GM12891 (cell line): ENCODE data around the gene PTPN4.

ENCODE experiments used
- PAX5 ChIP-seq: IDR thresholded peaks from 2 replicates; pipeline ENCODE4 v1.6.1; 2011; ENCODE audit warnings: low read length, moderate library complexity, mild to moderate bottlenecking; ENCODE audit not compliant: insufficient read depth, severe bottlenecking
- POLR2A ChIP-seq: IDR thresholded peaks from 2 replicates; pipeline ENCODE4 v1.6.1; 2011; ENCODE audit warnings: low read depth, low read length, control low read depth
- POLR2AphosphoS5 ChIP-seq: IDR thresholded peaks from 2 replicates; pipeline ENCODE4 v1.6.1; 2011; ENCODE audit warnings: low read depth, low read length, control low read depth
- TAF1 ChIP-seq: IDR thresholded peaks from 2 replicates; pipeline ENCODE4 v1.6.1; 2011; ENCODE audit warnings: low read depth, low read length, control low read depth

DNA sequence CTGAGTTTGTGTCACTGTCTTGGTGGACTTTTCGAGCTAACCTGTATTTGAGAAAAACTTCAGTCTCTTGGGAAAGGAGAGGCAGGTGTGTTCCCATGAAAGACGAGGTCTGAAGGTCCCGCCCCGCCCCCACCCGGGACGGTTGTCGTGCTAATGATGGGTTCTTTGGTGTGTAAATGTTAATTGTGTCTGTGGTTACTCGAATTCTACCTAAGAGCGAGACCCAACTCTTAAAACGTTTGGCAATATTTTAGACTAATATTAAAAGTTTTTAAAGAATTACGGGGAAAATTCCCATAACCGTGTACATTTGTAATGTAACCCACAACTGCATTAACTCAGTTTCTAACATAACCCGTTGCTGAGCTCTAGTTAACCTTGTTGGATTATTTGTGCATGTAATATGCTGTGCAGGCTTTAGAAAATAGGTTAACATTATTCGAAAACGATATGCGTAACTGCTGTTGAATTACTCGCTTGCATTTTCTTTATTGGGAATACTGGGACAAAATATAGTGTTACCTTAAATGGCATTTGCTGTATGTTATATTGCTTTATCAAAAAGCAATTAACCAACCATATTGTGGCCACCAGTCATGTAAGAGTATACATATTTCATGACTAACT is 254.0 kb downstream of the PTPN4 start:
- TF ChIP-seq POLR2A (no peak), TAF1 (no peak), POLR2AphosphoS5 (no peak), PAX5 (no peak)
